ENCODE measurements around the gene CYP11A1.

CYP11A1 gene

GRCh38 chr15:74328331-74329056 lies 39.0 kb downstream of the CYP11A1 start:
- no peak overlapping the region for H3K4me3 ChIP-seq (ENCODE audit: low read length)
- no peak for TF ChIP-seq ZNF274 (IDR thresholded peaks at IDR 0.05; ENCODE audit: low read depth, low read length)

GRCh38 chr15:74327756-74328155 lies 39.7 kb downstream of the CYP11A1 start:
- TF ChIP-seq ZNF274 (IDR thresholded peaks at IDR 0.05; ENCODE audit: low read depth, low read length): no peak
- H3K4me3 ChIP-seq (ENCODE audit: low read length): no peak overlapping the region

- no peak overlapping the region for H3K4me3 ChIP-seq (ENCODE audit: low read length)
- TF ChIP-seq ZNF274 (IDR thresholded peaks at IDR 0.05; ENCODE audit: low read depth, low read length): no peak
Observed at GRCh38 chr15:74326746-74327145, 40.7 kb downstream of the CYP11A1 start.

- TF ChIP-seq ZNF274 (IDR thresholded peaks at IDR 0.05; ENCODE audit: low read depth, low read length): no peak
Observed at GRCh38 chr15:74324714-74325113, 42.7 kb downstream of the CYP11A1 start.

GRCh38 chr15:74322558-74323180 lies 44.8 kb downstream of the CYP11A1 start:
- no peak overlapping the region for H3K4me3 ChIP-seq (ENCODE audit: low read length)
- TF ChIP-seq ZNF274 (IDR thresholded peaks at IDR 0.05; ENCODE audit: low read depth, low read length): no peak

More at GRCh38 chr15:74324714-74325113, 42.7 kb downstream of the CYP11A1 start:
- no peak overlapping the region for H3K4me3 ChIP-seq (ENCODE audit: low read length)

- H3K4me3 ChIP-seq (ENCODE audit: low read length): no peak overlapping the region
- TF ChIP-seq ZNF274 (IDR thresholded peaks at IDR 0.05; ENCODE audit: low read depth, low read length): no peak
Observed at GRCh38 chr15:74320352-74321247, 46.8 kb downstream of the CYP11A1 start.

- H3K4me3 ChIP-seq (ENCODE audit: low read length): no peak overlapping the region
- no peak for TF ChIP-seq ZNF274 (IDR thresholded peaks at IDR 0.05; ENCODE audit: low read depth, low read length)
Observed at GRCh38 chr15:74319596-74320351, 47.7 kb downstream of the CYP11A1 start.

GRCh38 chr15:74319138-74319460 lies 48.3 kb downstream of the CYP11A1 start:
- no peak overlapping the region for H3K4me3 ChIP-seq (ENCODE audit: low read length)
- no peak for TF ChIP-seq ZNF274 (IDR thresholded peaks at IDR 0.05; ENCODE audit: low read depth, low read length)

- no peak overlapping the region for H3K4me3 ChIP-seq (ENCODE audit: low read length)
Observed at GRCh38 chr15:74318376-74319137, 48.9 kb downstream of the CYP11A1 start.

GRCh38 chr15:74317820-74318375 lies 49.5 kb downstream of the CYP11A1 start:
- no peak for TF ChIP-seq ZNF274 (IDR thresholded peaks at IDR 0.05; ENCODE audit: low read depth, low read length)
- no peak overlapping the region for H3K4me3 ChIP-seq (ENCODE audit: low read length)

More at GRCh38 chr15:74318376-74319137, 48.9 kb downstream of the CYP11A1 start:
- no peak for TF ChIP-seq ZNF274 (IDR thresholded peaks at IDR 0.05; ENCODE audit: low read depth, low read length)

- TF ChIP-seq ZNF274 (IDR thresholded peaks at IDR 0.05; ENCODE audit: low read depth, low read length): no peak
- H3K4me3 ChIP-seq (ENCODE audit: low read length): no peak overlapping the region
Observed at GRCh38 chr15:74316141-74316540, 51.3 kb downstream of the CYP11A1 start.

GRCh38 chr15:74315626-74316025 lies 51.8 kb downstream of the CYP11A1 start:
- TF ChIP-seq ZNF274 (IDR thresholded peaks at IDR 0.05; ENCODE audit: low read depth, low read length): no peak
- no peak overlapping the region for H3K4me3 ChIP-seq (ENCODE audit: low read length)

Measured in GM08714 (cell line).